NCI-H748 (cell line): Measurements from ENCODE around the gene TBX2.

Source experiments
- DNase-seq: peaks from one replicate; lab custom pipeline; 2025; ENCODE audit not compliant: unreplicated experiment; lab: John Stamatoyannopoulos, UW

TBX2 gene

DNA sequence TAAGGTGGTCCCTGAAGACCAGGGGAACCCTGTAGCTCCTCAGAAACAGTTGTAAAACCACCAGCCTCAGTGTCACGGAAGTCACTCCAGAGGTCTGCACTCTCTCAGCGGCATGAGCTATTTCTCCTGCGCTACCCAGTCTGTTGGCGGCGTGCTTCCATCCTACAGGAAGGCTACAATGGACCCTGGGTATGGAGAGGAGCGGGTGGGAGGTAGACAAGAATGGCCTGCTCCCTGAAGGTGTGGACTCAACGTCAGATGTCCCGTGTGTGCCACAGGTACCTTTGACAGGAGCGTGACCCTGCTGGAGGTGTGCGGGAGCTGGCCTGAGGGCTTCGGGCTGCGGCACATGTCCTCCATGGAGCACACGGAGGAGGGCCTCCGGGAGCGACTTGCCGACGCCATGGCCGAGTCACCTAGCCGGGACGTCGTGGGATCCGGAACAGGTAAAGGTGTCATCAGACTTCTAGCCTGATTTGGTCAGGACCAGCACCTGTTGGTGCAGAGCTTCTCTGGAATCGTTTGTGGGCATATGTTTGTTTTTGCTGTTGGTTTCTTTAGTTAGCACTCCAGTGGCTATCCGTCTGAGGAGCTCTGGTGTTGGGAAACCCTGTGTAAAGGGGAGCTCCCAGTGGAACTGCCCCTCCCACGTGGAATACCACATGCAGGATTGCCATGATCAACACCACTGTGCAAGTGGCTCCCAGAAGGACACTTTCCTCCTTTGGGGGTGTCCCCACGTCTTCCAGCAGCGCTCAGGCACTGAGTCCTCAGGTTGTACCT, 31.4 kb upstream of the TBX2 start:
- no peak for DNase-seq

DNA sequence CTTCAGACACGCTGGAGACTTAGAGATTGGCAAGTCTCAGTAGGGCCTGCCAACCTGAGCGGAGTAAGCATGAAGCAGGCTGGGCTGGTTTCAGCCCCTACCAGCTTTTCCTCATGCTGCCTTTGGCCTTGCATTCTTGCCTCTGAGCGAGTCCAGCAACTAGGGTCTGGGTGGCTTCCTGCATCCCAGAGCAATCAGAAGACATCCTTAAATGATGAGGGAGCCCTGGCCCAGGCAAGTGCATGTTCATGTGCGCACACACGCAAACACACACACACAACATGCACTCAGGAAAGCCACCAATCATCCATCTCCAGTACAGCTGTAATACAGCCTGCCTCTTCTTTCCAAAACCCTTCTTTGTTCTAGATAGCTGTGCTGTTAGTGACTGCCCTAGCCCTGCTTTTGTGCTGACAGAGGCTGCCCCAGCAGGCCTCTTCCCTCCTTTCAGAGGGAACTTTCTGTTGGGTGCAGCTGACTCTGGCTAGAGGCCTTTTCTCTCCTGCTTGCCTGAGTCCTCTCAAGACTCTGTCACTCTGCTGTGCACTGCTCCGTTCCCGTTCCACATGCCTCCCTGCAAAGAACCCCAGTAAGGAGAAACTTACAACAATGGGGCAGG, 30.7 kb upstream of the TBX2 start:
- DNase-seq: no peak

DNA sequence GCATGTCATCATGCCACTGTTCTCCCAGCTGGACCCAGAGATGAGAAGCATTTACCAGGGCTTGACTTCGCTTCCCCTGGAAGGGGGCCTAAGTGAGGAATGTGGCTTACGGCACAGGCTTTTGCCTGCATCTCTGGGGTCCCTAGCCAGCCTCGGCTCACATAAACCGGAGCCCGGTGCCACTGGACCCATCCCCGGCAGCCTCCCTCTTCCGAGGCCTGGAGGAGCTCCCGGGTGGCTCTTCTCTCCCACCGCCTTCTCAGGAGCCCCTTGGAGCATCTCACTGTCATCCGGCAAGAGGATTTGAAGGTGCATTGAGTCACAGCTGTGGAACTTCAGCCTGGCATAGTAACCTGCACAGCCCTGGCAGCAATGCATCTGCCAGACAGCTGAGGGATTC, 29.9 kb upstream of the TBX2 start:
- DNase-seq: no peak

GRCh38 chr17:61371179-61371578, 28.5 kb upstream of the TBX2 start:
- no peak for DNase-seq

- no peak for DNase-seq
Measured at GRCh38 chr17:61371606-61372005, 28.0 kb upstream of the TBX2 start.

GRCh38 chr17:61372436-61372835, 27.2 kb upstream of the TBX2 start:
- no peak for DNase-seq

GRCh38 chr17:61376931-61377838, 22.5 kb upstream of the TBX2 start:
- DNase-seq: no peak

DNA sequence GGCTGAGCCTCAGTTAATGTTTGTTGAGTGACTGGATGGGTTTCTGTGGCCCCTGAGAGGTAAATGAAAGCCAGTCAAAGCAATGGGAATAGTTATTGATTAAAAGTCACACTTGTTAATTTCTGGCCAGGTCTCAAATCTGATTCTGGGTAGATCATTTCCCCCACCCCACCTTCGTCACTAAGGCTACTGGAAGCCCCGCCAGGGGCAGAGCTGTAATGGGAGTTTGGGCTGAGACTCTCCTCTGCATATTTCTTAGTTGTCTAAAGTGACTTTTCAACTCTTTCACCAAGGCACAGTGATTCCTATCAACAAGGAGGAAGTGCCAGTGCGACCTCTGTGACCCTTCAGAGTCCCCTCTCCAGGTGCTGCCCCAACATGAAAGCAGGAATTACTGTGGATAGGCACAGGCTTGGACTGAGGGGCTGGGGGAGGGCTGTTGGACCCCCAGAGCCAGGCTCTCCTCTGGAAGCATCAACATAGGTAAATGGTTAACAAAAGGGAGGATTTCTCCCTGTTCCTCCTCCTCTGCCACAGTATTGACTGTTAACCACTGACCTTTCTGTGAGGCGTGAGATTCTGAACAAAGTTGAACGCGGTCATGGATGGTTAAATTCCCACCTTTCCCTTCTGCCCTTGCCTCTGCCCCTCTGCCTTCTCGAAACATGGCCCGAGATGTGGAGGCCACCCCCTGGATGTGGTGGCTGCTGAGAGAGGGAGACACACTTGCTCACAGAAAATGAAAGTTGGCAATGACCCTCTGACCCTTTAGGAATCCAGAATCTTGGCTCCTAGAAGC, 20.8 kb upstream of the TBX2 start:
- no peak for DNase-seq

DNA sequence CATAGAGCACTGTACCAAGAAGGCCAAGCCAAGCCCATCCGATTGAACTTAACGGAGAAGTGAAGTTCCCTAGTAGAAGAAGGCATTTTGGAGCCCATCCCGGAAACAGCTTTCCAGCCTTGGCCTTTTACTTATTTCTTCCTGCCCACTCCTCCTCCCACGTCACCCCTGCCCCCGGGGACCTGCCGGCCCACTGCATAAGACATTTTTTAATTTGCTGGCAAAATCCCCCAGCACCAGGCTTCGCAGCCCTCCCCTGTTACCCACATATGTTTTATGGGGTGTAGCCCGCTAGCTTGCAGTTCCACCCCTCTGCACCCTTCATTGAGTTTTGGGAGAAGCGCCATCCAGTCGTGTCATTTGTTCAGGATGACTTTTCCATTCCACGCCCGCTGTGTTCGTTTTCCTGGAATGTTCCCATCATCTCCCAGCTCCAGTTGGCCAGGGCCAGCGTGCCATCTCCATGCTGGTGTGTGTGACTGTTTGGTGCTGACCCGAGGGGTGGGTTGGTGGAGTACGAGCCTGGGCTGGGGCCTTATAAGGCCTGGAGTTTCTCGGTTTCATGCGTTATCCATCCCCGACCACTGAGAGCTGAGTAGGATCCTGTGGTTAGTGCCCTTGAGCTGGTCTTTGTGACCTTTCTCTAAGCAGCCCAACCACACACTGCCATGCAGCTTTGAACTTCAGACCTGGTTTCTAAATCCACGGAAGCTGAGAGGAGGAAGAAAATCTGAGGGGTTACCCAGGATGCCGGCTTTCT, 20.0 kb upstream of the TBX2 start:
- no peak for DNase-seq

DNA sequence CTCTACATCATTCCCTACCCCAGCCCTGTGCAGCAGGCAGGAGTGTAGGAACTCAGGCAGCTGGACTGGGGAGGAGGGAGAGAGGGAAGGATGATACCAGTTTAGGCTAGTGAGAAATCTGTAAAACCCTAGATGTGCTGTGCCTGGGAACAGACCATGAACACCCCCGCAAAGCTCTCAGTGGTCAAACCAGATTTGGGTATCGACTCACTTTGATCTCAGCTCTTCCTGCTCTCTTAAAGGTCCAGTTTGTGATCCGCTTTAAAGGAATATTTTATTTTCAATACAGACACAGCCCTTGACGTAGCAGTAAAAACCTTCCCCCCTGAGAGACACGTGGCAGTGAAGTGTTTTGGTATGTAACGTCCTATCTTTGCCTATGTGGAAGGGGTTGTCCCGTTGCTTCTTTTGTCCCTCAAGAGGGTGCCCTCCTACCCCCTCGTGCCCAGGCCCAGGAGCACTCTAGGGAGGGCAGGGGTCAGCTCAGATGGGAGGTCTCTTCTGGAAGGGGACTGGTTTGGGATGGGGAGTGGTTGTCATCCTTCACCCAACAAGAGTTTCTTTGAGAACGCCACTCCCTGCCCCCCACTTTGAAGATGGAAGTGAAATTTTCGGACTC, 19.3 kb upstream of the TBX2 start:
- DNase-seq: no peak

- no peak for DNase-seq
Measured at GRCh38 chr17:61380836-61381525, 18.7 kb upstream of the TBX2 start.

- DNase-seq: no peak
Measured at GRCh38 chr17:61381537-61381936, 18.1 kb upstream of the TBX2 start.

- DNase-seq: no peak
Measured at GRCh38 chr17:61382796-61383688, 16.6 kb upstream of the TBX2 start.

GRCh38 chr17:61383689-61384201, 15.9 kb upstream of the TBX2 start:
- DNase-seq: no peak

GRCh38 chr17:61384354-61384691, 15.3 kb upstream of the TBX2 start:
- DNase-seq: no peak

GRCh38 chr17:61384692-61385576, 14.7 kb upstream of the TBX2 start:
- DNase-seq: no peak

GRCh38 chr17:61385577-61386236, 13.9 kb upstream of the TBX2 start:
- DNase-seq: no peak
